ENCODE data around the gene AGBL4.

AGBL4 gene

GRCh38 chr1:49102752-49103151 lies 921.0 kb downstream of the AGBL4 start:
- no peak for TF ChIP-seq FOXP2 (optimal IDR thresholded peaks at IDR 0.05; ENCODE audit: borderline replicate concordance, extremely low read depth, extremely low read length, insufficient read depth)
- no peak for TF ChIP-seq TAF1 (IDR thresholded peaks at IDR 0.05; ENCODE audit: borderline replicate concordance, insufficient read depth, low read length)
- TF ChIP-seq, protein P1, sequence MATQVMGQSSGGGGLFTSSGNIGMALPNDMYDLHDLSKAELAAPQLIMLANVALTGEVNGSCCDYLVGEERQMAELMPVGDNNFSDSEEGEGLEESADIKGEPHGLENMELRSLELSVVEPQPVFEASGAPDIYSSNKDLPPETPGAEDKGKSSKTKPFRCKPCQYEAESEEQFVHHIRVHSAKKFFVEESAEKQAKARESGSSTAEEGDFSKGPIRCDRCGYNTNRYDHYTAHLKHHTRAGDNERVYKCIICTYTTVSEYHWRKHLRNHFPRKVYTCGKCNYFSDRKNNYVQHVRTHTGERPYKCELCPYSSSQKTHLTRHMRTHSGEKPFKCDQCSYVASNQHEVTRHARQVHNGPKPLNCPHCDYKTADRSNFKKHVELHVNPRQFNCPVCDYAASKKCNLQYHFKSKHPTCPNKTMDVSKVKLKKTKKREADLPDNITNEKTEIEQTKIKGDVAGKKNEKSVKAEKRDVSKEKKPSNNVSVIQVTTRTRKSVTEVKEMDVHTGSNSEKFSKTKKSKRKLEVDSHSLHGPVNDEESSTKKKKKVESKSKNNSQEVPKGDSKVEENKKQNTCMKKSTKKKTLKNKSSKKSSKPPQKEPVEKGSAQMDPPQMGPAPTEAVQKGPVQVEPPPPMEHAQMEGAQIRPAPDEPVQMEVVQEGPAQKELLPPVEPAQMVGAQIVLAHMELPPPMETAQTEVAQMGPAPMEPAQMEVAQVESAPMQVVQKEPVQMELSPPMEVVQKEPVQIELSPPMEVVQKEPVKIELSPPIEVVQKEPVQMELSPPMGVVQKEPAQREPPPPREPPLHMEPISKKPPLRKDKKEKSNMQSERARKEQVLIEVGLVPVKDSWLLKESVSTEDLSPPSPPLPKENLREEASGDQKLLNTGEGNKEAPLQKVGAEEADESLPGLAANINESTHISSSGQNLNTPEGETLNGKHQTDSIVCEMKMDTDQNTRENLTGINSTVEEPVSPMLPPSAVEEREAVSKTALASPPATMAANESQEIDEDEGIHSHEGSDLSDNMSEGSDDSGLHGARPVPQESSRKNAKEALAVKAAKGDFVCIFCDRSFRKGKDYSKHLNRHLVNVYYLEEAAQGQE (IDR thresholded peaks at IDR 0.05; ENCODE audit: insufficient read depth in 1 of 2, low read depth in 2 of 2, low read length in 2 of 2): no peak
- no peak for TF ChIP-seq SIN3A (IDR thresholded peaks at IDR 0.05; ENCODE audit: borderline replicate concordance, insufficient read depth, low read length)
- TF ChIP-seq POLR2AphosphoS5 (IDR thresholded peaks at IDR 0.05; ENCODE audit: low read depth, low read length): no peak

DNA sequence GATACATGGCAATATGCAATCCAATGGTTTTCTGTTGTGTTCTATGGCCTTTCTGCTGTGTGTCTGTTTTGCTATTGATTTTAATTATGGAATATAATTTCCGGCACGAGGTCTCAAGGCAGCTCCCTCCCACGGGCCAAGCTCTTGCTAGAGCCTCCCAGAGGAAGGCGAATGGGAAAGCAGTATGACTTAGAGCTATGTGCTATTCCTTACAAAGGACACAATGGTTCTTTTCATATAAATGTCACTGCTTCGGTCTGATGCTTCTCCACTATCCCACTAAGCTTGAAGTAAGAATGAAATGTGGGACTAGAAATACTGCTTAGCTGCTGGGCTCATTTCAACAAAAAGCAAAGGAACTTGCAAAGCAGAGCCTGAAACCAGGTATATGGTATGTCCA lies 924.9 kb downstream of the AGBL4 start:
- TF ChIP-seq, protein P1 (IDR thresholded peaks at IDR 0.05; ENCODE audit: insufficient read depth in 1 of 2, low read depth in 2 of 2, low read length in 2 of 2): no peak
- no peak for TF ChIP-seq SIN3A (IDR thresholded peaks at IDR 0.05; ENCODE audit: borderline replicate concordance, insufficient read depth, low read length)
- TF ChIP-seq TAF1 (IDR thresholded peaks at IDR 0.05; ENCODE audit: borderline replicate concordance, insufficient read depth, low read length): no peak
- TF ChIP-seq POLR2AphosphoS5 (IDR thresholded peaks at IDR 0.05; ENCODE audit: low read depth, low read length): no peak
- no peak for TF ChIP-seq FOXP2 (optimal IDR thresholded peaks at IDR 0.05; ENCODE audit: borderline replicate concordance, extremely low read depth, extremely low read length, insufficient read depth)

DNA sequence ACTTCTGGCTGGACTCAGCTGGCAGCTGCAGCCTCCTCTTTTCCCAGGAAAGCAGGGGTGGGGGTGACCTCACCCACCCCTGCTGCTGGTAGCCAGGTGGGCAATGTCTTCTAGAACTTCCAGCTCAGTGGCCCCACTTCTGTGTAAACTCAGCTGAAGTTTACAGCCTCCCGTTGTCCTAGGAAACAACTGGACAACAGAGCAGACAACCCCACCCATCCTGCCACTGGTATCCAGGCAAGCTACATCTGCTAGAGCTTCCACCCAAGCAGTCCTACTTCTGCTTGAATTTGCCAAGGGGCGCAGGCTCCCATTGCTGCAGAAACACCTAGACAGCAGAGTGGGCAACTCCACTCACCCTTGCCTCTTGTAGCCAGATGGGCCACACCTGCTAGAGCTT lies 937.4 kb downstream of the AGBL4 start:
- no peak for TF ChIP-seq SIN3A (IDR thresholded peaks at IDR 0.05; ENCODE audit: borderline replicate concordance, insufficient read depth, low read length)
- no peak for TF ChIP-seq TAF1 (IDR thresholded peaks at IDR 0.05; ENCODE audit: borderline replicate concordance, insufficient read depth, low read length)
- TF ChIP-seq, protein P1 (IDR thresholded peaks at IDR 0.05; ENCODE audit: insufficient read depth in 1 of 2, low read depth in 2 of 2, low read length in 2 of 2): no peak
- no peak for TF ChIP-seq FOXP2 (optimal IDR thresholded peaks at IDR 0.05; ENCODE audit: borderline replicate concordance, extremely low read depth, extremely low read length, insufficient read depth)
- no peak for TF ChIP-seq POLR2AphosphoS5 (IDR thresholded peaks at IDR 0.05; ENCODE audit: low read depth, low read length)

DNA sequence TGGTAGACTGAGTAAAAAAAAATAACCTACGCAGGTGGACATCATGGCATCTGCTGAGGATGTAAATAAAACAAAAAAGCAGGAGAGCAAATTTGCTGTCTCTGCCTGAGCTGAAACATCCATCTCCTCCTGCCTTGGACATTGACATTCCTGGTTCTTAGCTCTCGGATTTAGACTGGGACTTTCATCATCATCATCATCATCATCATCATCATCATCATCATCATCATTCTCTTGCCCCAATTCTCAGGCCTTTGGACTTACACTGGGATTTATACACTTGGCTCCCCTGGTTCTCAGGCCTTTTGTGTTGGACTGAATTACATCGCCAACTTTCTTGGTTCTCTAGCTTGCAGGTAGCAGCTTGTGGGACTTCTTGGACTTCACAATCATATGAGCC lies 938.7 kb downstream of the AGBL4 start:
- TF ChIP-seq FOXP2 (optimal IDR thresholded peaks at IDR 0.05; ENCODE audit: borderline replicate concordance, extremely low read depth, extremely low read length, insufficient read depth) (no peak), POLR2AphosphoS5 (IDR thresholded peaks at IDR 0.05; ENCODE audit: low read depth, low read length) (no peak), SIN3A (IDR thresholded peaks at IDR 0.05; ENCODE audit: borderline replicate concordance, insufficient read depth, low read length) (no peak), TAF1 (IDR thresholded peaks at IDR 0.05; ENCODE audit: borderline replicate concordance, insufficient read depth, low read length) (no peak)
- TF ChIP-seq, protein P1 (IDR thresholded peaks at IDR 0.05; ENCODE audit: insufficient read depth in 1 of 2, low read depth in 2 of 2, low read length in 2 of 2): no peak

GRCh38 chr1:49060766-49061165 lies 963.0 kb downstream of the AGBL4 start:
- TF ChIP-seq POLR2AphosphoS5 (IDR thresholded peaks at IDR 0.05; ENCODE audit: low read depth, low read length) (no peak), FOXP2 (optimal IDR thresholded peaks at IDR 0.05; ENCODE audit: borderline replicate concordance, extremely low read depth, extremely low read length, insufficient read depth) (no peak), SIN3A (IDR thresholded peaks at IDR 0.05; ENCODE audit: borderline replicate concordance, insufficient read depth, low read length) (no peak), TAF1 (IDR thresholded peaks at IDR 0.05; ENCODE audit: borderline replicate concordance, insufficient read depth, low read length) (no peak)
- TF ChIP-seq, protein P1 (IDR thresholded peaks at IDR 0.05; ENCODE audit: insufficient read depth in 1 of 2, low read depth in 2 of 2, low read length in 2 of 2): no peak
